Neural cell (in vitro differentiated cells): Measurements from ENCODE around the gene CLDND2.

Experiments used
- POLR2AphosphoS5 ChIP-seq: IDR thresholded peaks from 2 replicates; pipeline ENCODE4 v1.6.1; 2012
- SMC3 ChIP-seq: fragments of 450-650 bp; conservative IDR thresholded peaks from 2 replicates; pipeline ENCODE4 v1.6.1; 2014; ENCODE audit warnings: antibody characterized with exemption, mild to moderate bottlenecking, moderate library complexity; ENCODE audit not compliant: poor library complexity

GRCh38 chr19:51417810-51418157 lies 49.0 kb upstream of the CLDND2 start:
- TF ChIP-seq POLR2AphosphoS5 (no peak), SMC3 (no peak)
